ENCODE data around the gene CLEC2A.

CLEC2A gene

GRCh38 chr12:9899209-9899608, 33.0 kb downstream of the CLEC2A start (continued):
- TF ChIP-seq ZFP30 (CRISPR knock-in tag; IDR thresholded peaks at IDR 0.05) (no peak), TOX (CRISPR knock-in tag; IDR thresholded peaks at IDR 0.05; ENCODE audit: borderline replicate concordance) (no peak), ARNTL (CRISPR knock-in tag; IDR thresholded peaks at IDR 0.05; ENCODE audit: borderline replicate concordance, low read depth) (no peak), GLIS3 (CRISPR knock-in tag; IDR thresholded peaks at IDR 0.05) (no peak), ISL1 (CRISPR knock-in tag; IDR thresholded peaks at IDR 0.05) (no peak), PPARA (CRISPR knock-in tag; IDR thresholded peaks at IDR 0.05; ENCODE audit: borderline replicate concordance) (no peak), BACH2 (CRISPR knock-in tag; IDR thresholded peaks at IDR 0.05; ENCODE audit: borderline replicate concordance) (no peak), POU6F1 (CRISPR knock-in tag; IDR thresholded peaks at IDR 0.05; ENCODE audit: borderline replicate concordance, low read depth) (no peak), ZFP3 (CRISPR knock-in tag; IDR thresholded peaks at IDR 0.05) (no peak), TCF4 (CRISPR knock-in tag; IDR thresholded peaks at IDR 0.05; ENCODE audit: borderline replicate concordance) (no peak), OSR1 (CRISPR knock-in tag; IDR thresholded peaks at IDR 0.05) (no peak)

- no peak for TF ChIP-seq SNAI2 (CRISPR knock-in tag; IDR thresholded peaks at IDR 0.05)
- no peak for TF ChIP-seq TCF4 (CRISPR knock-in tag; IDR thresholded peaks at IDR 0.05; ENCODE audit: borderline replicate concordance)
- TF ChIP-seq CREB5 (CRISPR knock-in tag; IDR thresholded peaks at IDR 0.05; ENCODE audit: low read depth) = no peak
- no peak for TF ChIP-seq OSR1 (CRISPR knock-in tag; IDR thresholded peaks at IDR 0.05)
- no peak for TF ChIP-seq ZFP30 (CRISPR knock-in tag; IDR thresholded peaks at IDR 0.05)
- TF ChIP-seq CSDC2 (CRISPR knock-in tag; IDR thresholded peaks at IDR 0.05) = no peak
- TF ChIP-seq ZNF565 (CRISPR knock-in tag; conservative IDR thresholded peaks at IDR 0.05; ENCODE audit: low read depth) = no peak
- no peak for TF ChIP-seq TSHZ2 (CRISPR knock-in tag; IDR thresholded peaks at IDR 0.05)
- no peak for TF ChIP-seq ZNF8 (CRISPR knock-in tag; IDR thresholded peaks at IDR 0.05)
- TF ChIP-seq BACH2 (CRISPR knock-in tag; IDR thresholded peaks at IDR 0.05; ENCODE audit: borderline replicate concordance) = no peak
- no peak for TF ChIP-seq CSRNP3 (CRISPR knock-in tag; IDR thresholded peaks at IDR 0.05)
- no peak for TF ChIP-seq RARB (CRISPR knock-in tag; IDR thresholded peaks at IDR 0.05)
- no peak for TF ChIP-seq ISL1 (CRISPR knock-in tag; IDR thresholded peaks at IDR 0.05)
- TF ChIP-seq ZFP3 (CRISPR knock-in tag; IDR thresholded peaks at IDR 0.05) = no peak
- TF ChIP-seq TOX (CRISPR knock-in tag; IDR thresholded peaks at IDR 0.05; ENCODE audit: borderline replicate concordance) = no peak
- TF ChIP-seq POU6F1 (CRISPR knock-in tag; IDR thresholded peaks at IDR 0.05; ENCODE audit: borderline replicate concordance, low read depth) = no peak
These were observed 34.6 kb downstream of the CLEC2A start for GRCh38 chr12:9897535-9897934.

GRCh38 chr12:9895215-9895971, 36.8 kb downstream of the CLEC2A start:
- ATAC-seq = no peak
- TF ChIP-seq ISL1 (CRISPR knock-in tag; IDR thresholded peaks at IDR 0.05) (no peak), PPARA (CRISPR knock-in tag; IDR thresholded peaks at IDR 0.05; ENCODE audit: borderline replicate concordance) (no peak)

More at GRCh38 chr12:9897535-9897934, 34.6 kb downstream of the CLEC2A start:
- ATAC-seq = no peak
